Astrocyte of the spinal cord (primary cell): ENCODE measurements around the gene POLR3E.
"Not testable (repeated sequence)": the region's sequence is repeated elsewhere in the genome, so short reads cannot be mapped to it uniquely, and the experiment has no call there.

ENCODE experiments used
- DNase-seq: peaks from one replicate; pipeline ENCODE4 v3.0.0; 2011; ENCODE audit warnings: low read depth, low spot score
- H3K4me3 ChIP-seq: 2 replicates; pipeline ENCODE4 v1.5.1; 2011; ENCODE audit warnings: low read depth, mild to moderate bottlenecking, low read length, moderate library complexity
- in situ Hi-C: cut with HindIII; loops from 2 replicates; pipeline ENCODE4 v1.10.0; 2017; ENCODE audit warnings: low sequenced_read_pairs
- TF ChIP-seq, protein P1 (sequence below): IDR thresholded peaks from 2 replicates; pipeline ENCODE4 v1.5.1; 2012; ENCODE audit warnings: low read depth, mild to moderate bottlenecking, low read length, inconsistent platforms

POLR3E gene

DNA sequence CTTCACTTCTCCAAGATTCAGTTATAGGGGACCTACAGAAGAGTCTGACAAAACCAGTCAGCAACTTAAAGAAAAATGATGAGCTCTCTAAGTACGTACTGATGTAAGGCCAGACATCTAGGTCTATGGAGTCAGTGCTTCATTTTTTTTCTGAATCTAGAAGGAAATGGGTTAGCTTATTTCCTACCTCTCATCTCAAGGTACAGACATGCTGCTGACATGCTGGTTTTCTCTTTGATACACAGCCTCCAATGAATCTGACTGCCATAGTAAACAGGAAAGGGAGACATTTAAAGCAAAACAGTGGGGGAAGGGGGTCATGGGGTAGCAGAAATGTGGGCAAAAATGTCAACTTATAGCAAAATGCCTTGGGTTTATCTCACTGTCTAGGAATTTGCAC lies 60.8 kb downstream of the POLR3E start:
- no peak for DNase-seq
- H3K4me3 ChIP-seq, result no peak overlapping the region
- in situ Hi-C loops, result no loop called here
- TF ChIP-seq, protein P1, sequence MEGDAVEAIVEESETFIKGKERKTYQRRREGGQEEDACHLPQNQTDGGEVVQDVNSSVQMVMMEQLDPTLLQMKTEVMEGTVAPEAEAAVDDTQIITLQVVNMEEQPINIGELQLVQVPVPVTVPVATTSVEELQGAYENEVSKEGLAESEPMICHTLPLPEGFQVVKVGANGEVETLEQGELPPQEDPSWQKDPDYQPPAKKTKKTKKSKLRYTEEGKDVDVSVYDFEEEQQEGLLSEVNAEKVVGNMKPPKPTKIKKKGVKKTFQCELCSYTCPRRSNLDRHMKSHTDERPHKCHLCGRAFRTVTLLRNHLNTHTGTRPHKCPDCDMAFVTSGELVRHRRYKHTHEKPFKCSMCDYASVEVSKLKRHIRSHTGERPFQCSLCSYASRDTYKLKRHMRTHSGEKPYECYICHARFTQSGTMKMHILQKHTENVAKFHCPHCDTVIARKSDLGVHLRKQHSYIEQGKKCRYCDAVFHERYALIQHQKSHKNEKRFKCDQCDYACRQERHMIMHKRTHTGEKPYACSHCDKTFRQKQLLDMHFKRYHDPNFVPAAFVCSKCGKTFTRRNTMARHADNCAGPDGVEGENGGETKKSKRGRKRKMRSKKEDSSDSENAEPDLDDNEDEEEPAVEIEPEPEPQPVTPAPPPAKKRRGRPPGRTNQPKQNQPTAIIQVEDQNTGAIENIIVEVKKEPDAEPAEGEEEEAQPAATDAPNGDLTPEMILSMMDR, result no peak

DNA sequence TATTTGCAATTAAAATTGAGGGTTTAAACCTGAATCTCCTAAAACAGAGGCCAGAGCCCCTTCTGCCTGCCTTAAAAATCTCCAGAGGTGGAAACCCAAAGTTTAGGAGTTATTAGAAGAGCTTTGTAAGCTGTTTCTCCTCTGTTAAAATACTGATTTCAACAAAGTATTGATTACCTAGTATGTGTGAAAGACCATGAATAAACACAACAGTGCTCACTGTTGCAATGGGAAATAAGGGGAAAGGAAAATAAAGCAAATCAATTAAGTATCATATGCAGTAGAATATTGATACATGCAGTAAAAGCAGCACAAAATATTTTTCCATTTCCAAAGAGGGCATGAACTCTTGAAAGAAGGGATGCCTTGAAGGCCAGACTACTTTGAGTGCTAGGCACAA lies 62.5 kb downstream of the POLR3E start:
- TF ChIP-seq, protein P1, result no peak
- no peak for DNase-seq
- in situ Hi-C loops, result no loop called here

GRCh38 chr16:22360963-22361659 lies 63.9 kb downstream of the POLR3E start:
- no peak for DNase-seq
- in situ Hi-C loops, result no loop called here
- TF ChIP-seq, protein P1, result no peak

More for the DNA sequence above, 62.5 kb downstream of the POLR3E start:
- no peak overlapping the region for H3K4me3 ChIP-seq

DNA sequence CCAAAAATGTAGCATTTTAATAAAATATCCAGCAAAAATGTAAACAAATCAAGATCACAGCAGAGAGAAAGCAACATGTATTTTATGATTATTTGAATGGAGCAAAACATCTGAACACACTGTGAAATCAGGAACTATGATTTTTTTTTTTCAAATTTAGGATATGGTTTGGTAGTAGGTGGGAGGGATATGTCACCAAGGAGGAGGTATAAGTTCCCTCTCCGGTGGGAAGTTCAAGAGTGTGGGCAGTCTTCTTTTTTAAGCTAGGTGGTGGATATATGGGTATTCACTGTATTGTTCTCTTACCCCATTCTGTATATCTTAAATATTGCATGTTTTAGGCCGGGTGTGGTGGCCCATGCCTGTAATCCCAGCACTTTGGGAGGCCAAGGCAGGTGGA lies 67.0 kb downstream of the POLR3E start:
- no peak overlapping the region for H3K4me3 ChIP-seq
- DNase-seq, result no peak
- in situ Hi-C loops, result no loop called here
- TF ChIP-seq, protein P1, result no peak

More at GRCh38 chr16:22360963-22361659, 63.9 kb downstream of the POLR3E start:
- no peak overlapping the region for H3K4me3 ChIP-seq

DNA sequence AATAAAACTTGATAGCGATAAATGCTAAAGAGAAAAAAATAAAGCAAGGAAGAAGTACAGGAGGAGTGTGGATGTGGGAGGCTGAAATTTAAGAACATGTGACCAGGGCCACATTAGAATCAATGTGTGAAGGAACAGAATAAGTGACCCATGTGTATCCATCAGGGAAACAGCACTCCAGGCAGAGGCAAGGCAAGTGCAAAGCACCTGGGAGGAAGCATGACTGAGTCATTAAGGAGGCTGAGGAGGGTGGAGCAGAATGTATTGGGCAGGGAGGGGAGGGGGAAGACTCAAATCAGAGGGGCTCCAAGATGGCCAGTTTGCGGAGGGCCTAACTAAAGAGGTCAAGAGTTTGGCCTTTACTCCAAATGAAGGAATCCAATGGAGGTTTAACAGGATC lies 69.2 kb downstream of the POLR3E start:
- H3K4me3 ChIP-seq, result no peak overlapping the region
- in situ Hi-C loops, result no loop called here

GRCh38 chr16:22366889-22367288 lies 69.7 kb downstream of the POLR3E start:
- no peak overlapping the region for H3K4me3 ChIP-seq
- TF ChIP-seq, protein P1, result no peak
- DNase-seq, result no peak
- in situ Hi-C loops, result no loop called here

More for the DNA sequence above, 69.2 kb downstream of the POLR3E start:
- TF ChIP-seq, protein P1, result no peak
- no peak for DNase-seq

GRCh38 chr16:22368200-22368826 lies 71.1 kb downstream of the POLR3E start:
- DNase-seq, H3K4me3 ChIP-seq, in situ Hi-C loops: not testable (repeated sequence)
